ENCODE measurements around the gene SDF4.
"Not testable (repeated sequence)": the region's sequence is repeated elsewhere in the genome, so short reads cannot be mapped to it uniquely, and the experiment has no call there.

DNA sequence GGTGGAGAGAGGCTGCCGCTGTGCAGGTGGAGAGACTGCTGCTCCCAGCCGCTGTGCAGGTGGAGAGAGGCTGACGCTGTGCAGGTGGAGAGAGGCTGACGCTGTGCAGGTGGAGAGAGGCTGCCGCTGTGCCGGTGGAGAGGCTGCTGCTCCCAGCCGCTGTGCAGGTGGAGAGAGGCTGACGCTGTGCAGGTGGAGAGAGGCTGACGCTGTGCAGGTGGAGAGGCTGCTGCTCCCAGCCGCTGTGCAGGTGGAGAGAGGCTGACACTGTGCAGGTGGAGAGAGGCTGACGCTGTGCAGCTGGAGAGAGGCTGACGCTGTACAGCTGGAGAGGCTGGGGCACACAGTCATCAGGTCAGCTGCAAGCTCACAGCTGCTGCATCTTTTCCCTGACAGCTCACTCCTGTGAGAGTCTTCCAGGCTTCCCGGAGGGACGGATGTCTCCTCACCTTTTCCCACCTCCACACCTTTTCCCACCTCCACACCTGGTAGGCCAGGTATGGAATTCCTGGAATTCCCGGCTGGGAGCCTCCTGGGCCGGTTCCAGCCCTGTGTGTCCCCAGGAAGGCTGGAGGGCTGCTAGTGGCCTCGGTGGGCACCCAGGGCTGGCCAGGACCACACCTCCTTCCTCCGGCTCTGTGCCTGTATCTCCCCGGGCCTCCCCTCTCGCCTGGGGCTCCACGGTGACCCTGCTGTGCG lies 55.6 kb downstream of the SDF4 start:
- TF ChIP-seq, protein P1, sequence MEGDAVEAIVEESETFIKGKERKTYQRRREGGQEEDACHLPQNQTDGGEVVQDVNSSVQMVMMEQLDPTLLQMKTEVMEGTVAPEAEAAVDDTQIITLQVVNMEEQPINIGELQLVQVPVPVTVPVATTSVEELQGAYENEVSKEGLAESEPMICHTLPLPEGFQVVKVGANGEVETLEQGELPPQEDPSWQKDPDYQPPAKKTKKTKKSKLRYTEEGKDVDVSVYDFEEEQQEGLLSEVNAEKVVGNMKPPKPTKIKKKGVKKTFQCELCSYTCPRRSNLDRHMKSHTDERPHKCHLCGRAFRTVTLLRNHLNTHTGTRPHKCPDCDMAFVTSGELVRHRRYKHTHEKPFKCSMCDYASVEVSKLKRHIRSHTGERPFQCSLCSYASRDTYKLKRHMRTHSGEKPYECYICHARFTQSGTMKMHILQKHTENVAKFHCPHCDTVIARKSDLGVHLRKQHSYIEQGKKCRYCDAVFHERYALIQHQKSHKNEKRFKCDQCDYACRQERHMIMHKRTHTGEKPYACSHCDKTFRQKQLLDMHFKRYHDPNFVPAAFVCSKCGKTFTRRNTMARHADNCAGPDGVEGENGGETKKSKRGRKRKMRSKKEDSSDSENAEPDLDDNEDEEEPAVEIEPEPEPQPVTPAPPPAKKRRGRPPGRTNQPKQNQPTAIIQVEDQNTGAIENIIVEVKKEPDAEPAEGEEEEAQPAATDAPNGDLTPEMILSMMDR (IDR thresholded peaks at IDR 0.05 in 4 of 5, conservative IDR thresholded peaks at IDR 0.05 in 1 of 5), result not testable (repeated sequence)
- TF ChIP-seq POLR2A (IDR thresholded peaks at IDR 0.05), result not testable (repeated sequence)

Data from gastrocnemius medialis (tissue), 4 donors.